ENCODE data around the gene RERG. TPM values are rescaled to one million over a fixed set of nuclear protein-coding genes. Genes with fewer than 3 reads are reported as not detected.
A peak's percentile ranks its signal among the peaks of the same experiment; 100 is the strongest.

Gene RERG
- total RNA-seq, 4 donors from 2014 or later = 9.6 to 84.4 (median 36.4) TPM

GRCh38 chr12:15168026-15168678, 53.1 kb downstream of the RERG start:
- ATAC-seq (ENCODE audit: low FRiP score) (no peak), DNase-seq (ENCODE audit: low spot score) (no peak)
- TF ChIP-seq, protein P1, sequence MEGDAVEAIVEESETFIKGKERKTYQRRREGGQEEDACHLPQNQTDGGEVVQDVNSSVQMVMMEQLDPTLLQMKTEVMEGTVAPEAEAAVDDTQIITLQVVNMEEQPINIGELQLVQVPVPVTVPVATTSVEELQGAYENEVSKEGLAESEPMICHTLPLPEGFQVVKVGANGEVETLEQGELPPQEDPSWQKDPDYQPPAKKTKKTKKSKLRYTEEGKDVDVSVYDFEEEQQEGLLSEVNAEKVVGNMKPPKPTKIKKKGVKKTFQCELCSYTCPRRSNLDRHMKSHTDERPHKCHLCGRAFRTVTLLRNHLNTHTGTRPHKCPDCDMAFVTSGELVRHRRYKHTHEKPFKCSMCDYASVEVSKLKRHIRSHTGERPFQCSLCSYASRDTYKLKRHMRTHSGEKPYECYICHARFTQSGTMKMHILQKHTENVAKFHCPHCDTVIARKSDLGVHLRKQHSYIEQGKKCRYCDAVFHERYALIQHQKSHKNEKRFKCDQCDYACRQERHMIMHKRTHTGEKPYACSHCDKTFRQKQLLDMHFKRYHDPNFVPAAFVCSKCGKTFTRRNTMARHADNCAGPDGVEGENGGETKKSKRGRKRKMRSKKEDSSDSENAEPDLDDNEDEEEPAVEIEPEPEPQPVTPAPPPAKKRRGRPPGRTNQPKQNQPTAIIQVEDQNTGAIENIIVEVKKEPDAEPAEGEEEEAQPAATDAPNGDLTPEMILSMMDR (IDR thresholded peaks at IDR 0.05) = no peak

DNA sequence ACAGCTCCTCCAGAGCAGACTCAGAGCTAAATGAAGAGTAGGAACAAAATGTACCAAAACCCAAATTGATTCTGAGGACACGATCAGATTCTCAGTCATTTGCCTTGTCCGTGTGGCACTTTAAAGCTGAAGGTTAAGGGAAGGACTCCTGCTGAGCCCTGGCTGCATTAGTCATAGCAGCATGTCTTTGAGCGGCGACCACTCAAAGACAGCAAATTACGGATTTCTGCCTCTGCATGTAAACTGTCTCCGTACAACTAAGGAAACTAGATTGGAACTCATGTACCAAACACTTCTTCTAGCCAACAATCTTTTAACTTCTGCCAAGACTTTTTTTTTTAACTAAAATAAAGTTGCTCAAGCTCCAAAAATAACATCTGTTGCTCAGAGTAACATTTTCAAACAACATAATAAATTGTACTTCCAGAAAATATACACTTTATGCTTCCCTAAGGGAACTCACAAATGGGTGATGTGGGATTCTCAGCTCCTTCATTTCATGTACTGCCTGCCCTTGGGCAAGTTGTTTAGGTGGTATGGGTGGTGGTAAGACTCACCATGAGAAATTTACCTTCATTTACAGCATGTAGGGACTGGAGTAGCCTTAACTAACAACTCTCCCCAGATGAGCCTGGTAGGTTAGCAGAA, 56.1 kb downstream of the RERG start:
- peak; percentile 83 for ATAC-seq (ENCODE audit: low FRiP score)
- TF ChIP-seq, protein P1 (IDR thresholded peaks at IDR 0.05) = no peak
- DNase-seq (ENCODE audit: low spot score) = no peak

DNA sequence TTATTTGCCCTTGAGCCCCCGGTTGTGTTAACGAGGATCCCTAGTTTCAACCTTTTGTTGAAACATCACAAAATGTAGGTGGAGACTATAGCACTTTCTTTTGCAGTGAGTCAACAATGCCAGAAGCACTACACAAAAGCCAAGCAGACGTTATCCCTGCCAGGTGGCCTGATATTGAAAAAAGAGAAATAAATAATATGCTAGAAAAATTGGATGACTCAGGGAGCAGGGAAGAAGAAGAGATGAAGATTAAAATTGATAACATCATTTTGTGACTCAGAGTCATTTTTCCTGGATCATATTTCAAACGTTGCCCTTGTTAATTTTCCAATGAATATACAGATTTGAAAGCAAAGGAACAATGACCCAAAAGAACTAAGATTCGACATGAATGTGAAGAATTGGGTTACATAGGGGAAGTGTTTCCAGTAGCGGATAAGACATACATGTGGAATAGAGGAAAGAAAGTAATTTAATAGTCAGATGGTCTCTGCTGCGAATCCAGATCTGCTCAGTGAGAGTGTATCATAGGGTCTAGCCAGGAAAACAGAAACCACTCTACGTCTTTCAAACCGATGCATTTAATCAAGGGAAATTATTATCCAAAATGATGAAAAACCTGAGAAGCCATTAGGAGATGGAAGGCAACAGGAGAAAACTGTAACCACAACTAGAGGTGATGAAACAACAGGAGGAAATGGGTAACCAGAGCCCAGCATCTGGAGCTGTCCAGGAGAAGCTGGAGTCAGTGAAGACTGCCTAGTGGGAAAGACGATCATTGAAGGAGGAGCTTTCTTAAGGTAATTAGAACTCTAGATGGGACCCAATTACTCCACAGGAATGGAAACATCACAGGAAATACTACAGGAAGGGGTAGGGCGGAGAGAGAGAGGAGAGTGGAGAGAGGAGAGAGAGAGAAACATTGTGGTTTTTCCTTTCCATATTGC, 57.9 kb downstream of the RERG start:
- no peak for DNase-seq (ENCODE audit: low spot score)
- ATAC-seq (ENCODE audit: low FRiP score) = no peak
- TF ChIP-seq, protein P1 (IDR thresholded peaks at IDR 0.05) = no peak

- TF ChIP-seq, protein P1 (IDR thresholded peaks at IDR 0.05) = no peak
- DNase-seq (ENCODE audit: low spot score) (no peak), ATAC-seq (ENCODE audit: low FRiP score) (no peak)
Measured at GRCh38 chr12:15158083-15158482, 63.1 kb downstream of the RERG start.

DNA sequence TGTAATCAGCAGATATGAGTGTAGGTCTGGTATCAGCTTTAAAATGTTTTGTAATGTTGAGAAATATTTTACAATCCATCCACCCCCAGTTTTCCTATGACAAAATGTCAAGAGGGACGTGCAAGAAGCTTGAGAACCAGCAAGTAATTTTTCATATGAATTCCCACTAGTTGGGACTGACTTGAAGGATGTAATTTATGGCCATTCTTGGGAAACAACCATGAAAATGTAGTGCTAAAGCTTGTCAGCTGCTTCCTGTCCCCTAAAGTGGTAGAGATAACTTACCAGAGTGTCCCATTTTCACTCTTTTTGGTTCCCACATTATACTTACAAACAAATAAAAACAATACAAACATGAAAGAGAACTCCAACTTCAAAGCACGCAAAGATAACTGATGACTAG, 63.9 kb downstream of the RERG start:
- TF ChIP-seq, protein P1 (IDR thresholded peaks at IDR 0.05) = no peak
- DNase-seq (ENCODE audit: low spot score) (no peak), ATAC-seq (ENCODE audit: low FRiP score) (peak; percentile 39)

GRCh38 chr12:15155271-15155670, 65.9 kb downstream of the RERG start:
- DNase-seq (ENCODE audit: low spot score) (no peak), ATAC-seq (ENCODE audit: low FRiP score) (no peak)
- TF ChIP-seq, protein P1 (IDR thresholded peaks at IDR 0.05) = no peak
